ENCODE results near the gene MRGPRX3. TPM values are rescaled to one million over a fixed set of nuclear protein-coding genes. Genes with fewer than 3 reads are reported as not detected.
"Not testable (repeated sequence)": the region's sequence is repeated elsewhere in the genome, so short reads cannot be mapped to it uniquely, and the experiment has no call there.

The MRGPRX3 gene
- total RNA-seq, 4 donors from 2014 or later = 0.29 to 0.44 TPM; not detected in 2

- DNase-seq = no peak
- peaks cover 7 to 27% (median 11%) of the 10 kb centered on the region in 3 donors for H3K4me1 ChIP-seq
- TF ChIP-seq POLR2A (IDR thresholded peaks at IDR 0.05) = no peak
- TF ChIP-seq CTCF (IDR thresholded peaks at IDR 0.05) = no peak
- WGBS, 2 donors = 60 to 67% methylated on average over 3 of the region's 3 CpGs
- no peak overlapping the region for H3K4me3 ChIP-seq
- peaks cover 0 to under 1% (median 0%) of the 10 kb centered on the region in 3 donors for H3K36me3 ChIP-seq
- H3K9me3 ChIP-seq = no peaks in the 10 kb centered on the region
- H3K27ac ChIP-seq = no peak overlapping the region
- intact Hi-C loops (cut with DNase I) = no loop called here
- H3K27me3 ChIP-seq = peaks cover 0 to 17% (median 0%) of the 10 kb centered on the region in 4 donors
Measured at GRCh38 chr11:18108254-18108653, 24.1 kb upstream of the MRGPRX3 start.

- intact Hi-C loops (cut with DNase I) = no loop called here
- H3K27me3 ChIP-seq = peaks cover 0 to 38% (median 0%) of the 10 kb centered on the region in 4 donors
- DNase-seq = no peak
- no peak overlapping the region for H3K27ac ChIP-seq
- no peak for TF ChIP-seq POLR2A (IDR thresholded peaks at IDR 0.05)
- TF ChIP-seq CTCF (IDR thresholded peaks at IDR 0.05) = no peak
- WGBS, 2 donors = 23% methylated on average over 2 of the region's 2 CpGs
- no peak overlapping the region for H3K4me3 ChIP-seq
- no peaks in the 10 kb centered on the region for H3K9me3 ChIP-seq
- no peaks in the 10 kb centered on the region for H3K36me3 ChIP-seq
- peaks cover 0 to 8% (median 0%) of the 10 kb centered on the region in 3 donors for H3K4me1 ChIP-seq
Measured at GRCh38 chr11:18111005-18111404, 21.4 kb upstream of the MRGPRX3 start.

- intact Hi-C loops (cut with DNase I) = no loop called here
- 1% methylated on average over 7 to 9 of the region's 9 CpGs for WGBS, 2 donors
- TF ChIP-seq CTCF (IDR thresholded peaks at IDR 0.05) (peak; percentile 56 to 87 (median 78)), POLR2A (IDR thresholded peaks at IDR 0.05) (no peak)
- H3K27me3 ChIP-seq = peaks cover 0 to 33% (median 0%) of the 10 kb centered on the region in 4 donors
- no peaks in the 10 kb centered on the region for H3K36me3 ChIP-seq
- H3K4me1 ChIP-seq = no peaks in the 10 kb centered on the region
- no peak for DNase-seq
- no peak overlapping the region for H3K27ac ChIP-seq
- no peak overlapping the region for H3K4me3 ChIP-seq
- no peaks in the 10 kb centered on the region for H3K9me3 ChIP-seq
Measured at GRCh38 chr11:18115360-18116127, 16.8 kb upstream of the MRGPRX3 start.

- H3K27ac ChIP-seq; DNase-seq; H3K4me1 ChIP-seq; H3K9me3 ChIP-seq; intact Hi-C loops (cut with DNase I); H3K36me3 ChIP-seq; H3K4me3 ChIP-seq; H3K27me3 ChIP-seq: not testable (repeated sequence)
- WGBS, 2 donors = 68 to 86% methylated on average over 4 of the region's 20 CpGs
Measured at GRCh38 chr11:18121331-18121828, 11.0 kb upstream of the MRGPRX3 start.

GRCh38 chr11:18131115-18131514 is 1.3 kb upstream of the MRGPRX3 start:
- H3K4me3 ChIP-seq; H3K36me3 ChIP-seq; H3K27ac ChIP-seq; intact Hi-C loops (cut with DNase I); H3K4me1 ChIP-seq; DNase-seq; H3K9me3 ChIP-seq: not testable (repeated sequence)
- H3K27me3 ChIP-seq = peaks cover 0 to 12% (median 0%) of the 10 kb centered on the region in 4 donors
- WGBS, 2 donors = 76 to 86% methylated on average over 4 of the region's 4 CpGs

GRCh38 chr11:18135308-18135707 is 2.9 kb downstream of the MRGPRX3 start:
- DNase-seq = no peak
- Histone ChIP-seq H3K4me3 (no peak overlapping the region), H3K9me3 (no peaks in the 10 kb centered on the region), H3K27me3 (peaks cover 0 to 2% (median 0%) of the 10 kb centered on the region in 4 donors), H3K27ac (no peak overlapping the region), H3K36me3 (no peaks in the 10 kb centered on the region), H3K4me1 (peaks cover 0 to 8% (median 0%) of the 10 kb centered on the region in 3 donors)
- intact Hi-C loops (cut with DNase I) = no loop called here
- TF ChIP-seq POLR2A (IDR thresholded peaks at IDR 0.05) (no peak), CTCF (IDR thresholded peaks at IDR 0.05) (no peak)
- 47 to 48% methylated on average over 2 of the region's 2 CpGs for WGBS, 2 donors
